GM10248 (cell line): ENCODE measurements around the gene KIF3B.

Source experiments
- CTCF ChIA-PET: fragments of 300-600 bp; sonication (Branson Sonifier 250); formaldehyde crosslinking; extraction: SDS; loops from one replicate; lab custom pipeline; 2021; ENCODE audit warnings: antibody characterized with exemption; lab: Yijun Ruan, JAX
- POLR2A ChIA-PET: fragments of 350-650 bp; sonication (Branson Sonifier 250); formaldehyde crosslinking; extraction: SDS; loops from one replicate; lab custom pipeline; 2020; ENCODE audit warnings: antibody characterized with exemption; lab: Yijun Ruan, JAX
- DNase-seq: peaks from one replicate; pipeline ENCODE4 v3.0.0; 2012; ENCODE audit errors: extremely low spot score
- TF ChIP-seq, protein P1 (sequence below): IDR thresholded peaks from 2 replicates; pipeline ENCODE4 v1.5.1; 2012; ENCODE audit warnings: mild to moderate bottlenecking, low read depth; ENCODE audit errors: extremely low read depth, missing control alignments, control extremely low read depth

Gene KIF3B

DNA sequence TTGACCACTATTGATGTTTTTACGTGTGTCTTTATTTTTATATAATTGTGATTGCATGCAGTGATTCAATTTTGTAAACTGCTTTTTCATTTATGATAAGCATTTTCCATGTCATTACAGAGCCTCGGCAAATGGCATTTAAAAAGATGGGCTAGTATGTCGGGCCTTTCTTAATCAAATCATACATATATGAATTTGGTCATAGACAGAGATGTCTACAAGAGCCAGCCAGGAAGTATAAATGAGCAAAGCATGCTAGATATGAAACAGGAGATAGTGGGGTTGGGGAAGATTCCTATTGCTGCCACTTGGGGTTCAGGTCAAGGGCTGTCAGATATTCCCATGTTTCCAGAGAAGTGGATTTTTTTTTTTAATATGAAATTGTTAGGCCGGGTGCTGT lies 20.0 kb downstream of the KIF3B start:
- TF ChIP-seq, protein P1, sequence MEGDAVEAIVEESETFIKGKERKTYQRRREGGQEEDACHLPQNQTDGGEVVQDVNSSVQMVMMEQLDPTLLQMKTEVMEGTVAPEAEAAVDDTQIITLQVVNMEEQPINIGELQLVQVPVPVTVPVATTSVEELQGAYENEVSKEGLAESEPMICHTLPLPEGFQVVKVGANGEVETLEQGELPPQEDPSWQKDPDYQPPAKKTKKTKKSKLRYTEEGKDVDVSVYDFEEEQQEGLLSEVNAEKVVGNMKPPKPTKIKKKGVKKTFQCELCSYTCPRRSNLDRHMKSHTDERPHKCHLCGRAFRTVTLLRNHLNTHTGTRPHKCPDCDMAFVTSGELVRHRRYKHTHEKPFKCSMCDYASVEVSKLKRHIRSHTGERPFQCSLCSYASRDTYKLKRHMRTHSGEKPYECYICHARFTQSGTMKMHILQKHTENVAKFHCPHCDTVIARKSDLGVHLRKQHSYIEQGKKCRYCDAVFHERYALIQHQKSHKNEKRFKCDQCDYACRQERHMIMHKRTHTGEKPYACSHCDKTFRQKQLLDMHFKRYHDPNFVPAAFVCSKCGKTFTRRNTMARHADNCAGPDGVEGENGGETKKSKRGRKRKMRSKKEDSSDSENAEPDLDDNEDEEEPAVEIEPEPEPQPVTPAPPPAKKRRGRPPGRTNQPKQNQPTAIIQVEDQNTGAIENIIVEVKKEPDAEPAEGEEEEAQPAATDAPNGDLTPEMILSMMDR = no peak
- DNase-seq = no peak
- ChIA-PET POLR2A (no interaction called here), CTCF (no interaction called here)

DNA sequence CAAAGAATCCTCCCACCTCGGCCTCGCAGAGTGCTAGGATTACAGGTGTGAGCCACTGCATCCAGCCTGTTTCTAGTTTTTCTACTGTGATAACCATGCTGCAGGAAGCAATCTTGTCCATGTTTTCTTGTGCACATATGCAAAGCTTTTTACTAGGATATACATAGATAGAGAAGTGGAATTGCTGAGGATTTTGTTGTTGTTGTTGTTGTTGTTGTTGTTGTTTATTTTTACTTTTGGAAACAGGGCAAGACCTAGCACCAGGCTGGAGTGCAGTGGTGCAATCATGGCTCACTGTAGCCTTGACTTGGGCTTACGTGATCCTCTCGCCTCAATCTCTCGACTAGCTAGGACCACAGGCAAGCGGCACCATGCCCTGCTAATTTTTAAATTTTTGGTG lies 23.2 kb downstream of the KIF3B start:
- no peak for DNase-seq
- CTCF ChIA-PET = interaction anchor here (1.8 to 1.9 kb wide), 2 partner anchors 16 to 21 kb away, joined by 4 to 5 read pairs; no protein-coding TSS in a partner anchor
- TF ChIP-seq, protein P1 = no peak
- POLR2A ChIA-PET = no interaction called here

DNA sequence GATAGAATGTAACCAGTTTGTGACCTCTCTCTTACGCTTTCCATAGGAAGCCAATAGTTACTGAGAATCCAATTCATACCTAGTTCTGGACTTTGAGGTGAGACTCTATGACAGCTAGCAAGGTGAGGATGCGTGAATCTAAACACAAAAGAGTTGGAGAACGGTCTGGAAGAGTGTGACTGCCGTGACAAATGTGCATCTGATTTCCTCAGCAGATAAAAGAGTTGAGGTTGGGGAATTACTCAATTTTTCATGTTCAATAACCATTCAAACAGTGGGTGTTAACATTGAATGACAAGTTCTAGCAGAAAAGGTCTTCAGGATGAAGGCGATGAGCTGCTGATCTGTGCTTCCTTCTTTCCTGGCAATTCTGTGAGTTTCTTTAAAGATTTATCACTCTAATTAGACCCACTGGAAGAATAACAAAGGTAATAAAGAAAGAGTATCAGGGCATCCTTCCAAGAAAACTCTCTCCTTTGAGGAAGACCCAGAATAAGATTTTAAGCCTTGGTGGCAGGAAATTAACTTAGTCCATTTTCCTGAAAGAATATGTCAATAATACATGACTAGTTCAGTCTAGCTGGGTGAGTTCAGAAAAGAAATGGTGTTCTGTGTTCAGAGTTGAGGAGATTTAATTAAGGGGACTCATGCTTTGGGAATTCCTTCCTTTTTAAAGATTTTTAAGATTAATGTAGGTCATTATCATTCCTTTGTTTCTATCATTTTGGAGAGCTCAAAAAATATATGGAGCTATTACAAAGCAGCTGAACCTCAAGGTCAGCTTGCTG lies 24.5 kb downstream of the KIF3B start:
- TF ChIP-seq, protein P1 = no peak
- ChIA-PET CTCF (interaction anchor here (0.7 to 1.9 kb wide), 7 partner anchors 11 to 23 kb away, joined by 3 to 8 read pairs (median 3); no protein-coding TSS in a partner anchor), POLR2A (no interaction called here)
- DNase-seq = no peak

DNA sequence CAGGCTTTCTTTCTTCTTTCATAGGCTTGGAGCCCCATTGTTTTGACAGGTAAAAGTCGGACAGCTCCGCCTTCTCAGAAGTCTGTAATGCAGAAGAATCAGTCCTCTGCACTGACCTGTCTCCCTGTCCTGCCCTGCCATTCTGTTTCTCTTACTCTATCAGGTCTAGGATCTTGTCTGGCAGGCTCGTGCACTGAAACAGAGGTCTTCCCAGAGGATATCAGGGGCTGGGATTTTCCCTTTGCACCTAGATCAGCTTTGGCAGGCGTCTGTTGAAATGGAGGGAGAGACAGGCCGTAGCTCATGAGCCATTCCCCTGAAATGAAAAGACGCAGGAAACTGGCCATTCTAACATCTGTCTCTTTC lies 25.0 kb downstream of the KIF3B start:
- CTCF ChIA-PET = interaction anchor here (0.7 to 1.9 kb wide), 7 partner anchors 10 to 23 kb away, joined by 3 to 8 read pairs (median 3); no protein-coding TSS in a partner anchor
- TF ChIP-seq, protein P1 = no peak
- POLR2A ChIA-PET = no interaction called here
- DNase-seq = no peak

DNA sequence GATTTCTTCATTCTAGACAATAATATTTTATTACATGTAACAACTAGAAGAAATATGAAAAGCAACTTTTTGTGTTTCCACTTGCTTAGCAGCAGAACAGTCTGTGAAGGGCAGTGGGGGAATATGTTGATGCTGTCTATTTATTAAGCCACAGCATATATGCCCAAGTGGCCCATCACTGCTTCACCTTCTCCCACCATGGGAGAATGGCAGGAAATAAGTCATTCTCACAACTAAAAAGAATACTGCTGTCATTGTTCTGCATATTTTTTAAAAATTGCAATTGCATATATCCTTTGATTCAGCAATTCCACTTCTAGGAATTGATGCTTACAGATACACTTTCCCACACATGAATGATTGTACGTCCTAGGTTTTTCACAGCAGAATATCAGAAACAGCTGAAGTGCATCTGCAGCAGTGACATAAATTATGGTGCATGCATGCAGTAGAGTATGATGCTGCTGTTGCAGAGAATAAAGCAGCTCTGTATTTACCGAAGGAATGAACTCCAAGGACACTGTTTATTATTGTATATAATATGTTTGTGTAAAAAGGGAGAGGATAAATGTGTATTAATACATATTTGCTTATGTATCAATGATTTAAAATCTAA lies 26.8 kb downstream of the KIF3B start:
- no peak for DNase-seq
- TF ChIP-seq, protein P1 = no peak
- CTCF ChIA-PET = no interaction called here
- POLR2A ChIA-PET = no interaction called here

DNA sequence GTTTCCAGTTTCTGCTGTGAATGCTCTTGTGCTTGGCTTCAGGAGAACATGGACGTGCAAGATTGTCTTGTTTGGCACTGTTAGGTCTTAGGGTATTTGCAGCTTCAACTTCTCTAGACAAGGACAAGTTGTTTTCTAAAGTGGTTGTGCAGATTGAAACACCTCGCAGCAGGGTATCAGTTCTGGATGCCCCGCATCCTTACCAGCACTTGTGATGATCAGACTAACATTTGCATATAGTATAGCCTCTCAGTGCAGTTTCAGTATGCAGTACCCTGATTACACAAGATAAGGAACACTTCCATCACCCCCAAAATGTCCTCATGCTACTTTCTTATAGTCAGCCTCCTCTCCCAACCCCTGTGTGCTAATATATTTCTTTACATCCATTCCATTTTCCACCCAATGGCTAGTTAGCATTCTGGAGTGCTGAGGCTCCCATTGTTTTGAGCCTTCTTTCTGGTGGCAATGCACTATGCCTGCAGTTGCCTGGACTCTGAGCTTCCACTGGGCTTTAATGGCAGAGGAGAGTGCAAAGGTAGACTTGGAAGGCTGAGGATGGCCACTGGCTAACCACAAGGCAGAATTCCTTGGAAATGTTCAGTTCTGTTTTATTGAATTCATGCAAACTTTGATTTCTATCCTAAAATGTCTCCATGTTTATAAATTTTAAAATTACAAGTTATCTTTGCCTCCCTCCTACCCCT lies 35.4 kb downstream of the KIF3B start:
- TF ChIP-seq, protein P1 = no peak
- no peak for DNase-seq
- ChIA-PET POLR2A (no interaction called here), CTCF (interaction anchor here (1.8 kb wide), 1 partner anchor 10 kb away, joined by 8 read pairs; no protein-coding TSS in a partner anchor)
